K562 (cell line): ENCODE data around the gene NOP16. TPM values are rescaled to one million over a fixed set of nuclear protein-coding genes. Genes with fewer than 3 reads are reported as not detected.

Source experiments
- microRNA counts: library from miRNA; unstranded; fragments of <30 nt; microRNA quantifications from one replicate; lab custom pipeline; 2016
- microRNA-seq: library from miRNA; unstranded; fragments of <30 nt; microRNA quantifications from one replicate; pipeline ENCODE4, GENCODE V29; 2018; ENCODE audit warnings: borderline microRNAs expressed
- polyA plus RNA-seq, 8 experiments: library from polyadenylated mRNA; depleted of rRNA in 4 of 8; stranded (reverse) in 5 of 8; unstranded in 3 of 8; fragments of >200 nt; fragmentation: Nextera tagmentation in 2 of 8; fragmentation: Illumina TruSeq in 1 of 8; extraction: Ambion mirVana in 2 of 8; extraction: Trizol in 1 of 8; gene quantifications; 2 replicates each; pipeline versions ENCODE4 v1.2.1 to v1.2.3, GENCODE V29; 2011 to 2014; ENCODE audit warnings: inconsistent platforms in 1 of 8, missing spikeins in 1 of 8
- small RNA-seq: library from RNA; depleted of rRNA; stranded (forward); fragments of <200 nt; gene quantifications from one replicate; pipeline ENCODE3, GENCODE V24; 2014
- total RNA-seq, 7 experiments: library from RNA; depleted of rRNA in 6 of 7; stranded (reverse); fragments of >200 nt in 6 of 7; fragmentation: Illumina TruSeq in 2 of 7; extraction: Trizol in 2 of 7; gene quantifications; 2 replicates each; pipeline versions ENCODE4 v1.2.1 to v1.2.3, GENCODE V29; 2011 to 2021; ENCODE audit warnings: low replicate concordance in 1 of 7

NOP16 gene
- total and polyA plus RNA-seq, 9 of the 15 experiments (the other 6 are each of a cell fraction or from before 2014, with no cell fraction given) = 92.5 to 342 (median 148) TPM

MicroRNAs within 50 kb of the gene (microRNA counts, 767-probe panel; counts per million panel counts)
- not detected for microRNA hsa-miR-1271-5p (lab: Ali Mortazavi, UCI)

Small RNA genes within 50 kb of the gene (microRNA-seq; reads per million reads assigned to microRNA genes)
- not detected for gene MIR1271

Small RNA genes within 50 kb of the gene (small RNA-seq; reads per million reads assigned to genes)
- not detected for gene MIR1271

Other genes with a start within 250 kb of the NOP16 start
Only the 7 nearest of the 11 such genes appear.
- gene SIMC1, start 150.2 kb downstream of the NOP16 start, total RNA-seq (2014; rRNA removed) = 13.9 and 18.6 TPM in 2 replicates
- 19.7 and 20.2 TPM in 2 replicates for gene SIMC1, start 150.2 kb downstream of the NOP16 start, total RNA-seq (2014; rRNA removed; fragmentation: Illumina TruSeq; extraction: Trizol)
- 22.1 and 23.4 TPM in 2 replicates for gene SIMC1, start 150.2 kb downstream of the NOP16 start, total RNA-seq (2015; rRNA removed; fragmentation: Illumina TruSeq; extraction: Trizol)
- 25.4 and 29.8 TPM in 2 replicates for gene SIMC1, start 150.2 kb downstream of the NOP16 start, total RNA-seq (2021)
- 10.8 and 17.6 TPM in 2 replicates for gene SIMC1, start 150.2 kb downstream of the NOP16 start, polyA plus RNA-seq (2011; rRNA removed)
- gene SIMC1, start 150.2 kb downstream of the NOP16 start, polyA plus RNA-seq (2014; fragmentation: Illumina TruSeq; extraction: Trizol) = 28.7 and 36.3 TPM in 2 replicates
- 1 to 10 TPM; 7.2 to 8.1 TPM for gene SIMC1, start 150.2 kb downstream of the NOP16 start, polyA plus RNA-seq (2014; fragmentation: Nextera tagmentation; extraction: Ambion mirVana)
- 12.2 and 14.7 TPM in 2 replicates for gene SIMC1, start 150.2 kb downstream of the NOP16 start, polyA plus RNA-seq (2014; rRNA removed)
- 37.4 and 48.6 TPM in 2 replicates for gene KIAA1191, start 26.8 kb downstream of the NOP16 start, total RNA-seq (2014; rRNA removed)
- gene KIAA1191, start 26.8 kb downstream of the NOP16 start, total RNA-seq (2014; rRNA removed; fragmentation: Illumina TruSeq; extraction: Trizol) = 35.0 and 36.3 TPM in 2 replicates
- 39.8 and 41.8 TPM in 2 replicates for gene KIAA1191, start 26.8 kb downstream of the NOP16 start, total RNA-seq (2015; rRNA removed; fragmentation: Illumina TruSeq; extraction: Trizol)
- gene KIAA1191, start 26.8 kb downstream of the NOP16 start, total RNA-seq (2021) = 46.6 and 47.4 TPM in 2 replicates
- 50.4 and 69.7 TPM in 2 replicates for gene KIAA1191, start 26.8 kb downstream of the NOP16 start, polyA plus RNA-seq (2011; rRNA removed)
- gene KIAA1191, start 26.8 kb downstream of the NOP16 start, polyA plus RNA-seq (2014; fragmentation: Illumina TruSeq; extraction: Trizol) = 69.6 and 80.2 TPM in 2 replicates
- 10 to 100 TPM; 31.0 to 56.5 TPM for gene KIAA1191, start 26.8 kb downstream of the NOP16 start, polyA plus RNA-seq (2014; fragmentation: Nextera tagmentation; extraction: Ambion mirVana)
- 45.7 and 48.1 TPM in 2 replicates for gene KIAA1191, start 26.8 kb downstream of the NOP16 start, polyA plus RNA-seq (2014; rRNA removed)
- 2.0 TPM in 1 of 2 replicates, not detected in the other for gene ARL10, start 23.1 kb downstream of the NOP16 start, total RNA-seq (2014; rRNA removed)
- gene ARL10, start 23.1 kb downstream of the NOP16 start, total RNA-seq (2014; rRNA removed; fragmentation: Illumina TruSeq; extraction: Trizol) = 0.40 TPM in 1 of 2 replicates, not detected in the other
- 0.40 and 0.45 TPM in 2 replicates for gene ARL10, start 23.1 kb downstream of the NOP16 start, total RNA-seq (2015; rRNA removed; fragmentation: Illumina TruSeq; extraction: Trizol)
- 0.38 and 1.2 TPM in 2 replicates for gene ARL10, start 23.1 kb downstream of the NOP16 start, total RNA-seq (2021)
- gene ARL10, start 23.1 kb downstream of the NOP16 start, polyA plus RNA-seq (2011; rRNA removed) = 0.01 and 0.11 TPM in 2 replicates
- gene ARL10, start 23.1 kb downstream of the NOP16 start, polyA plus RNA-seq (2014; fragmentation: Illumina TruSeq; extraction: Trizol) = 0.69 TPM in 1 of 2 replicates, not detected in the other
- gene ARL10, start 23.1 kb downstream of the NOP16 start, polyA plus RNA-seq (2014; fragmentation: Nextera tagmentation; extraction: Ambion mirVana) = under 1 TPM; under 0.01 to 0.31 TPM
- gene ARL10, start 23.1 kb downstream of the NOP16 start, polyA plus RNA-seq (2014; rRNA removed) = not detected in 2 replicates
- 193 and 230 TPM in 2 replicates for gene HIGD2A, start 153 bp upstream of the NOP16 start, total RNA-seq (2014; rRNA removed)
- 86.1 and 94.7 TPM in 2 replicates for gene HIGD2A, start 153 bp upstream of the NOP16 start, total RNA-seq (2014; rRNA removed; fragmentation: Illumina TruSeq; extraction: Trizol)
- gene HIGD2A, start 153 bp upstream of the NOP16 start, total RNA-seq (2015; rRNA removed; fragmentation: Illumina TruSeq; extraction: Trizol) = 161 and 163 TPM in 2 replicates
- gene HIGD2A, start 153 bp upstream of the NOP16 start, total RNA-seq (2021) = 150 and 154 TPM in 2 replicates
- 121 and 166 TPM in 2 replicates for gene HIGD2A, start 153 bp upstream of the NOP16 start, polyA plus RNA-seq (2011; rRNA removed)
- 144 and 249 TPM in 2 replicates for gene HIGD2A, start 153 bp upstream of the NOP16 start, polyA plus RNA-seq (2014; fragmentation: Illumina TruSeq; extraction: Trizol)
- gene HIGD2A, start 153 bp upstream of the NOP16 start, polyA plus RNA-seq (2014; fragmentation: Nextera tagmentation; extraction: Ambion mirVana) = 100 to 1,000 TPM; 232 to 235 TPM
- 264 and 272 TPM in 2 replicates for gene HIGD2A, start 153 bp upstream of the NOP16 start, polyA plus RNA-seq (2014; rRNA removed)
- 111 and 117 TPM in 2 replicates for gene CLTB, start 27.9 kb upstream of the NOP16 start, total RNA-seq (2014; rRNA removed)
- gene CLTB, start 27.9 kb upstream of the NOP16 start, total RNA-seq (2014; rRNA removed; fragmentation: Illumina TruSeq; extraction: Trizol) = 15.2 and 17.4 TPM in 2 replicates
- 39.0 and 39.7 TPM in 2 replicates for gene CLTB, start 27.9 kb upstream of the NOP16 start, total RNA-seq (2015; rRNA removed; fragmentation: Illumina TruSeq; extraction: Trizol)
- 54.7 and 69.0 TPM in 2 replicates for gene CLTB, start 27.9 kb upstream of the NOP16 start, total RNA-seq (2021)
- gene CLTB, start 27.9 kb upstream of the NOP16 start, polyA plus RNA-seq (2011; rRNA removed) = 33.1 and 41.1 TPM in 2 replicates
- gene CLTB, start 27.9 kb upstream of the NOP16 start, polyA plus RNA-seq (2014; fragmentation: Illumina TruSeq; extraction: Trizol) = 31.4 and 55.9 TPM in 2 replicates
- 1 to 10 TPM; 1.8 to 3.5 TPM for gene CLTB, start 27.9 kb upstream of the NOP16 start, polyA plus RNA-seq (2014; fragmentation: Nextera tagmentation; extraction: Ambion mirVana)
- 84.2 and 84.6 TPM in 2 replicates for gene CLTB, start 27.9 kb upstream of the NOP16 start, polyA plus RNA-seq (2014; rRNA removed)
- 25.6 and 29.0 TPM in 2 replicates for gene FAF2, start 59.8 kb upstream of the NOP16 start, total RNA-seq (2014; rRNA removed)
- 37.8 and 41.6 TPM in 2 replicates for gene FAF2, start 59.8 kb upstream of the NOP16 start, total RNA-seq (2014; rRNA removed; fragmentation: Illumina TruSeq; extraction: Trizol)
- 35.4 and 36.1 TPM in 2 replicates for gene FAF2, start 59.8 kb upstream of the NOP16 start, total RNA-seq (2015; rRNA removed; fragmentation: Illumina TruSeq; extraction: Trizol)
- 33.7 and 37.7 TPM in 2 replicates for gene FAF2, start 59.8 kb upstream of the NOP16 start, total RNA-seq (2021)
- gene FAF2, start 59.8 kb upstream of the NOP16 start, polyA plus RNA-seq (2011; rRNA removed) = 38.6 and 44.6 TPM in 2 replicates
- gene FAF2, start 59.8 kb upstream of the NOP16 start, polyA plus RNA-seq (2014; fragmentation: Illumina TruSeq; extraction: Trizol) = 41.9 and 43.4 TPM in 2 replicates
- gene FAF2, start 59.8 kb upstream of the NOP16 start, polyA plus RNA-seq (2014; fragmentation: Nextera tagmentation; extraction: Ambion mirVana) = 10 to 100 TPM; 25.2 to 32.8 TPM
- 25.0 and 30.3 TPM in 2 replicates for gene FAF2, start 59.8 kb upstream of the NOP16 start, polyA plus RNA-seq (2014; rRNA removed)
- 14.8 and 19.7 TPM in 2 replicates for gene RNF44, start 148.8 kb upstream of the NOP16 start, total RNA-seq (2014; rRNA removed)
- 4.8 and 5.1 TPM in 2 replicates for gene RNF44, start 148.8 kb upstream of the NOP16 start, total RNA-seq (2014; rRNA removed; fragmentation: Illumina TruSeq; extraction: Trizol)
- gene RNF44, start 148.8 kb upstream of the NOP16 start, total RNA-seq (2015; rRNA removed; fragmentation: Illumina TruSeq; extraction: Trizol) = 7.2 and 7.5 TPM in 2 replicates
- 64.0 and 82.6 TPM in 2 replicates for gene RNF44, start 148.8 kb upstream of the NOP16 start, total RNA-seq (2021)
- 7.4 and 25.6 TPM in 2 replicates for gene RNF44, start 148.8 kb upstream of the NOP16 start, polyA plus RNA-seq (2011; rRNA removed)
- gene RNF44, start 148.8 kb upstream of the NOP16 start, polyA plus RNA-seq (2014; fragmentation: Illumina TruSeq; extraction: Trizol) = 20.5 and 39.3 TPM in 2 replicates
- 1 to 10 TPM; 1.6 to 2.5 TPM for gene RNF44, start 148.8 kb upstream of the NOP16 start, polyA plus RNA-seq (2014; fragmentation: Nextera tagmentation; extraction: Ambion mirVana)
- gene RNF44, start 148.8 kb upstream of the NOP16 start, polyA plus RNA-seq (2014; rRNA removed) = 40.1 and 51.0 TPM in 2 replicates